ENCODE measurements around the gene SMIM44.

The SMIM44 gene

GRCh38 chr19:3477951-3478350 is 5.3 kb downstream of the SMIM44 start:
- peaks cover 82% of the 10 kb centered on the region for H3K27me3 ChIP-seq (replicated peaks; ENCODE audit: insufficient read depth, low read length)
- no peak overlapping the region for H2AFZ ChIP-seq (ENCODE audit: low read length)
- DNase-seq, result no peak
- H3K4me3 ChIP-seq (ENCODE audit: low read length), result no peak overlapping the region
- H3K36me3 ChIP-seq (replicated peaks; ENCODE audit: insufficient read depth, low read length), result no peaks in the 10 kb centered on the region
- H3F3A ChIP-seq (ENCODE audit: insufficient read depth, low read length), result no peaks in the 10 kb centered on the region
- TF ChIP-seq EZH2 (optimal IDR thresholded peaks at IDR 0.05; ENCODE audit: low read depth, low read length) (no peak), CTCF (IDR thresholded peaks at IDR 0.05; ENCODE audit: low read length) (no peak), EZH2phosphoT487 (IDR thresholded peaks at IDR 0.05; ENCODE audit: low read length) (no peak)
- no peak overlapping the region for H3K27ac ChIP-seq (ENCODE audit: low read length)
- no peak overlapping the region for H3K4me2 ChIP-seq (ENCODE audit: low read depth, low read length)
- no peaks in the 10 kb centered on the region for H3K79me2 ChIP-seq (ENCODE audit: low read length)
- no peaks in the 10 kb centered on the region for H3K9me2 ChIP-seq (replicated peaks; ENCODE audit: insufficient read depth, low read length)
- no peaks in the 10 kb centered on the region for H3K9me3 ChIP-seq (replicated peaks; ENCODE audit: insufficient read depth, low read length)
- no peaks in the 10 kb centered on the region for H4K20me1 ChIP-seq (ENCODE audit: insufficient read depth, low read length)
- H3K4me1 ChIP-seq (ENCODE audit: low read length), result no peaks in the 10 kb centered on the region
- no peak overlapping the region for H3K9ac ChIP-seq (ENCODE audit: low read length)

- H4K20me1 ChIP-seq (ENCODE audit: insufficient read depth, low read length), result no peaks in the 10 kb centered on the region
- no peaks in the 10 kb centered on the region for H3K4me1 ChIP-seq (ENCODE audit: low read length)
- DNase-seq, result no peak
- no peak overlapping the region for H3K4me2 ChIP-seq (ENCODE audit: low read depth, low read length)
- no peaks in the 10 kb centered on the region for H3K79me2 ChIP-seq (ENCODE audit: low read length)
- H3K36me3 ChIP-seq (replicated peaks; ENCODE audit: insufficient read depth, low read length), result no peaks in the 10 kb centered on the region
- no peak overlapping the region for H3K27ac ChIP-seq (ENCODE audit: low read length)
- peaks cover 78% of the 10 kb centered on the region for H3K27me3 ChIP-seq (replicated peaks; ENCODE audit: insufficient read depth, low read length)
- H3K9me2 ChIP-seq (replicated peaks; ENCODE audit: insufficient read depth, low read length), result no peaks in the 10 kb centered on the region
- no peaks in the 10 kb centered on the region for H3K9me3 ChIP-seq (replicated peaks; ENCODE audit: insufficient read depth, low read length)
- H3K9ac ChIP-seq (ENCODE audit: low read length), result no peak overlapping the region
- no peak overlapping the region for H2AFZ ChIP-seq (ENCODE audit: low read length)
- H3F3A ChIP-seq (ENCODE audit: insufficient read depth, low read length), result no peaks in the 10 kb centered on the region
- TF ChIP-seq CTCF (IDR thresholded peaks at IDR 0.05; ENCODE audit: low read length) (no peak), EZH2 (optimal IDR thresholded peaks at IDR 0.05; ENCODE audit: low read depth, low read length) (no peak), EZH2phosphoT487 (IDR thresholded peaks at IDR 0.05; ENCODE audit: low read length) (no peak)
- H3K4me3 ChIP-seq (ENCODE audit: low read length), result no peak overlapping the region
These were observed 5.7 kb downstream of the SMIM44 start for GRCh38 chr19:3477506-3477905.

- H3F3A ChIP-seq (ENCODE audit: insufficient read depth, low read length), result no peaks in the 10 kb centered on the region
- no peak overlapping the region for H3K4me2 ChIP-seq (ENCODE audit: low read depth, low read length)
- no peaks in the 10 kb centered on the region for H3K79me2 ChIP-seq (ENCODE audit: low read length)
- no peak overlapping the region for H2AFZ ChIP-seq (ENCODE audit: low read length)
- peaks cover 73% of the 10 kb centered on the region for H3K27me3 ChIP-seq (replicated peaks; ENCODE audit: insufficient read depth, low read length)
- no peaks in the 10 kb centered on the region for H3K4me1 ChIP-seq (ENCODE audit: low read length)
- H3K4me3 ChIP-seq (ENCODE audit: low read length), result no peak overlapping the region
- DNase-seq, result no peak
- no peak overlapping the region for H3K27ac ChIP-seq (ENCODE audit: low read length)
- H3K9me2 ChIP-seq (replicated peaks; ENCODE audit: insufficient read depth, low read length), result no peaks in the 10 kb centered on the region
- no peak for TF ChIP-seq EZH2phosphoT487 (IDR thresholded peaks at IDR 0.05; ENCODE audit: low read length)
- TF ChIP-seq EZH2 (optimal IDR thresholded peaks at IDR 0.05; ENCODE audit: low read depth, low read length), result no peak
- TF ChIP-seq CTCF (IDR thresholded peaks at IDR 0.05; ENCODE audit: low read length), result no peak
- H3K9ac ChIP-seq (ENCODE audit: low read length), result no peak overlapping the region
- H3K36me3 ChIP-seq (replicated peaks; ENCODE audit: insufficient read depth, low read length), result no peaks in the 10 kb centered on the region
- no peaks in the 10 kb centered on the region for H3K9me3 ChIP-seq (replicated peaks; ENCODE audit: insufficient read depth, low read length)
- no peaks in the 10 kb centered on the region for H4K20me1 ChIP-seq (ENCODE audit: insufficient read depth, low read length)
These were observed 6.4 kb downstream of the SMIM44 start for GRCh38 chr19:3476830-3477229.
